IPS-18c (cell line): ENCODE measurements around the gene CYREN.
"Not testable (repeated sequence)": the region's sequence is repeated elsewhere in the genome, so short reads cannot be mapped to it uniquely, and the experiment has no call there.

Experiments used
- H3K4me3 ChIP-seq: 2 replicates; pipeline ENCODE4 v1.7.0; 2013; ENCODE audit warnings: low read depth, mild to moderate bottlenecking, low read length, moderate library complexity; ENCODE audit not compliant: insufficient read depth
- H3K9me3 ChIP-seq: one replicate; pipeline ENCODE4 v1.6.1; 2013; ENCODE audit warnings: mild to moderate bottlenecking, low read length, moderate library complexity; ENCODE audit not compliant: control insufficient read depth, insufficient read depth

The CYREN gene

DNA sequence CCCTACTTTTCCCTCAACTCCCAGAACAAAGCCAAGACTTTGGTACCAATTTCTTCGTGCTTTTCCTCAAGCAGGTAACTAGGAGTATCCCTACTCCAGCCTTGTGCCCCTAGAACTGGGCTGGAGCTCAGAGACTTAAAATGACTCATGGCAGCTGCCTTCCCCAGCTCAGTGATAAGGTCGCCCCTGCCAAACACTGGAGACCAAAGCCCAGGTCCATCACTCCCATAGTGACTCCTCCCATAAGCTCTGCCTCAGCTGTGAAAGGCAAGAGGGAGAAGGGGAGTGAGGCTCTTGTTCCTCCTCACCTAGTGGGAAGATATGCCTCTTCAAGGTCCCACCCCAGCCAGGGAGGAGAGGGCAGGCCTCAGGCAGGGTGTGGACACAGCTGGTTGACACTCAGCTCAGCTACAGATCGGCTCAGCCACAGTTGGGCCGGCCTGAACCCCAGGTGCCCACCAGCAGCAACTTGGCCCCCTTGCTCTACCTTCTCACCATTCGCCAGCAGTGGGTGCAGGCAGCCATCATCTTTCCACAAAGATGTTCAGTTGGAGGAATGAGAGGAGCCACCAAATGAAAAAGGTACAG, 13.8 kb upstream of the CYREN start:
- Histone ChIP-seq H3K4me3 (no peak overlapping the region), H3K9me3 (no peaks in the 10 kb centered on the region)

DNA sequence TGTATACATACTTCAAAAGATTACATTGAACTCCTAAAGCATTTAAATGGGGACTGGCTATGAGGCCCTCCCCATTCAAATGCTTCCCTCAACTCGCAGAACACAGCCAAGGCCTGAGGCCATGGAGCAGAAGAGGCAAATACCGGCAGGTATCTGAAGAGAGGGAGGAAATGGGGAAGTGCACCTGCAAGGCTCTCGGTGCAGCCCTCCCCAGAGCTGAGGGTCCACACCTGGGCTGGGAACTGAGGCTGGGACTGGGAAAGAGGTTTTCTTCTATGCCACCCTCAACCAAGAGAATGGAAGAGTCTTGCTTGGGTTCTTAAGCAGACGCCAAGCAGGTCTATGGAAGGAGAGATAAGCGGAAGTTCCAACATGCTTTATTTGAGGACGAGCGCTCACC, 13.0 kb upstream of the CYREN start:
- H3K4me3 ChIP-seq, result no peak overlapping the region
- peaks cover 1% of the 10 kb centered on the region for H3K9me3 ChIP-seq

DNA sequence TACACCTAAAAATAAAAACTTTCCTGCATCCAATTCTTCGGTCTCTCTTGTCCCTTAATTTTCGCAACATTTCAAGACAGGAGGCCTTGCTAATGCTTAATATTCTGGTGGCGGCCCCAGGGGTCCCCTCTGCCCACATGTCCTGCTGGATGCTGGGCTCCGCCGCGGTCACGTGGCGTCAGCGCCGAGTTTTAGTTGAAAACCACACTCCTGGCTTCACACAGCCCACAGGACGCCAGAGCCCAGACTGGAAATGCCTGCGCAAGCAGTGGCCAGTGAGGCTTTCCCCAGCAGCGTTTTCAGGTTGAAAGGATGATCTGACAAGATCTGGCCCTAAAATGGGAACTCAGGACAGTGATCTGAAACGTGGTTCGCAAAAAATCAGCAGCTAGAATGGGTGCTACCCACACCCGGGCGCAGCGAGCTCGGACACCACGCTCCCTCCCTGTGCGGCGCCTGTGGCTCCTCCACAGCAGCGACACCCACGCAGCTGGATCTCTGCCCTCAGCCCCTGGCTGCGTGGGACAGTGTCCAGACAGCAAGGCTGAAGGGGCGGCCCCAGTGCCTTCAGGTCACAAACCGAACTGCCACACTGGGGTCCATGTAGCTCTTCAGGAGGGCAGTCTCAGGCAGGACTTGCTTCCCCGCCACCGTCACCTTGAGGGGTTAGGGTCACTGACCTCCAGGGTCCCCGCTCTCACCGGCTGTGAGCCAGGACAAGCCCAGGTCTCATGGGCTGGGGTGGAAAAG, 11.6 kb upstream of the CYREN start:
- H3K9me3 ChIP-seq, result peaks cover 2% of the 10 kb centered on the region

DNA sequence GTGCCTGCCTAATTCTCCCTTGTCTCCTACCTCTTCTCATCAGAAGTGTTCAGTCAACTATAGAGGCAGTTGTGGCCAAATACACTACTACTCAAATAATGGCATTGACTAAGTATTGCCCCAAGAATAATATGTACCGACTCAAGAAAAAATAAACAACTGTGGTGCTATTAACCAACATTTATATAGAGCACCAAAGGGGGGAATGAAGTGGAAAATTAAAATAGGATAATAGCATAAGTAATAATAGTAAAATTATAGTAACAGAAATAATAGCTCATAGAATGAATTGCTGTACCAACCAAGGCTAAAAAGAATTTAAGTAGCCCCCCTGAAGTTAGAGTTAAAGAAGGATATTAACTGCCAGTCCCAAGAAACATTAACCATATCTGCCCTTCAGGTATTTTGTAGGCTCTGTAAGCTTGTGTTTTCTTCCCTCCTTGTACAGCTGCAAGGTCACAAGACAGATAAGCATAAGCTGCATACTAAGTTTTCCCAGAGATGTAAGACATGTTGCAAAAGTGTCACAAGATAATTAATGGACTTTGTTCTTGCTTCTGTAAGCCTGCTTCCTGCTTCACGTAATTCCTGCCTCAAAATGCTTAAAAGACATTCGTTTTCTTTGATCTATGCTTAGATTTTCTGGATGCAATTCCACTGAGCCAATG, 10.9 kb upstream of the CYREN start:
- Histone ChIP-seq H3K9me3 (peaks cover 2% of the 10 kb centered on the region), H3K4me3 (no peak overlapping the region)

More for the DNA sequence above, 11.6 kb upstream of the CYREN start:
- no peak overlapping the region for H3K4me3 ChIP-seq

DNA sequence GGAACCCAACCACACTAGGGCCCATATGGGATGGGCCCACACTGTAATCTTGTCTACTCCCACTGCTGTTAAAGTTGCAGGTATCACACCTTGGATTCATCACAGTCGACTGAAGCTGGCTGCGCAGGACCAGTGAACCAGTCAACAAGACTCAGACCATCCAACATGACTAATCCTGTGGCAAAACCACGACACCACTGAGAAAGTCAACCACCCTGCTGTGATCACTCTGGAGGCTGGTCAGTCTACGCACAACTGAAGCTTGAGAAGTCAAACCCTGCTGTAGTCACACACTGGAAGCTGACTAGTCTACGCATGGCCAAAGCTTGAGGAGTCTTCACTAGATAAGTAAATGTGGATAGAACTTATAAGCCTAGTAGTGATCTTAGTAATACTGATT, 9.6 kb upstream of the CYREN start:
- Histone ChIP-seq H3K4me3 (no peak overlapping the region), H3K9me3 (peaks cover 2% of the 10 kb centered on the region)

DNA sequence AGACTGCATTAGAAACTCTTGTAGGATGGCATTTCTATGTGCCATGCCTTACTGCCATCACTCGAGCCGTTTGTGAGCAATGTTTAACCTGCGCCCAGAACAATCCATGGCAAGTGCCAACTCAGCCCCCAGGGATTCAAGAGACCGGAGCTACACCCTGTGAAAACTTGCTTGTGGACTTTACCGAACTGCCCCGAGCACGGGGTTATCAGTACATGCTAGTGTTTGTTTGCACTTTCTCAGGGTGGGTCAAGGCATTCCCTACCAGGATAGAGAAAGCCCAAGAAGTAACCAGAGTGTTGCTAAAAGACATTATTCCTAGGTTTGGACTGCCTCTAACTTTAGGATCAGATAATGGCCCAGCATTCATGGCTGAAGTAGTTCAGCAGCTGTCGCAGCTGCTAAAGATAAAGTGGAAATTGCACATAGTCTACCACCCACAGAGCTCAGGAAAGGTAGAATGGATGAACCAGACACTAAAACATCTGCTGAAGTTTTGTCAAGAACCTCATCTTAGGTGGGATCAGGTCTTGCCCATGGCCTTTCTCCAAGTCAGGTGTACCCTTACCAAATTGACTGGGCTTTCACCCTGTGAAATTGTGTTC, 8.9 kb upstream of the CYREN start:
- peaks cover 2% of the 10 kb centered on the region for H3K9me3 ChIP-seq
- H3K4me3 ChIP-seq, result no peak overlapping the region

DNA sequence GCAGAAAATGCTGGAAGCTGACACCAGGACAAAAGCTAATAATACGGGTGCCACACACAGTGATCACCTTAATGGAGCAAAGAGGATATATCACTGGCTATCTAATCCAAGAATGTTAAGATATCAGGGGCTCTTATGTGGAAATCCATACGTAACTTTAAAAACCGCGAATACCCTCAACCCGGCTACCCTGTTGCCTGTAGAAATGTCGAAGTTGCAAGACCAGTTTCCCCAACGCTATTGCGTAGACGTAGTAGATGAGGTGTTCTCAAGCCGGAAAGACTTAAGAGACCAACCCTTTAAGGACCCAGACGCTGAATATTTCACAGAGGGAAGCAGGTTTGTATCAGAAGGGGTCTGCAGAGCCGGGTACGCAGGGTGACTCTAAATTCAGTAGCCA, 7.9 kb upstream of the CYREN start:
- H3K4me3 ChIP-seq, result no peak overlapping the region
- H3K9me3 ChIP-seq, result peaks cover 2% of the 10 kb centered on the region

DNA sequence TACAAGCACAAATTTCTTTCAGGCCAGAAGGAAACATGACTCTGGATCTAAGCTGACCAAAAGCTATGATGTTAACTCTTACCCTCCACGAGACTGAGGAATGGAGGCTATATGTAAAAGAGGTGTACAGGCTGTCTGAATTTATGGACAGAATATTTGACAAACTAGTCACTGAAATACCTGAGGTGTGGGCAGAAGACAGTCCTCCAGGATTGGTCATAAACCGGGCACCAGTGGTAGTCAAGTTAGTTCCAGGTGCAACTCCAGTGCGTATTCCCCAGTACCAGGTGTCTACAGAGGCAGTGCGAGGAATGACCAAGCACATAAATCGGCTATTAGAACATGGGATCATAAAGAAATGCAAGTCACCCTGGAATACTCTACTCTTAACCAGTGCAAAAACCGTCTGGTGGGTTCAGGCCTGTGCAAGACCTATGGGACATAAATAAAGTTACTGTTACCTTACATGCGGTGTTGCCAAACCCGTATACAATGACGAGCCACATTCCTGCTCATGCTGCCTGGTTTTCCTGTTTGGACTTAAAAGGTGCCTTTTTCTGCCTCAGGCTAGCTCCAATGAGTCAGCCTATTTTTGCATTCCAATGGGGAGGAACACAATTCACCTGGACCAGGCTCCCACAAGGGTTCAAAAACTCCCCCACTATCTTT, 6.7 kb upstream of the CYREN start:
- no peak overlapping the region for H3K4me3 ChIP-seq
- peaks cover 2% of the 10 kb centered on the region for H3K9me3 ChIP-seq

DNA sequence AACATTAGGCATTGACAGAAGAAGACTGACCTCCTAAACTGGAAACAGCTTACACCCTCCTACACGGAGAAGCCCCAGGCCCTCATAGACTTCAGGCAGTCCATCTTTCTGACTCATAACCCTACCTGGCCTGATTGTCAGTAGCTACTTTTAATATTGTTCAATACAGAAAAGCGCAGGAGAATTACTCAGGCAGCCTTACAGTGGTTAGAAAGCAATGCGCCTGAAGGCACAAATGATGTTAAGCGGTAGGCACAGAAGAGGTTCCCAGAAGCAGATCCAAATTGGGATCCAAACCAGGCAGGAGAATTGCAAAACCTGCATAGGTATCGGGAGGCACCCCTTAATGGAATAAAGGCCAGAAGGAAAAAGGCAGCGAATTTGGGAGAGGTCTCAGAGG, 5.4 kb upstream of the CYREN start:
- Histone ChIP-seq H3K4me3 (no peak overlapping the region), H3K9me3 (peaks cover 2% of the 10 kb centered on the region)

DNA sequence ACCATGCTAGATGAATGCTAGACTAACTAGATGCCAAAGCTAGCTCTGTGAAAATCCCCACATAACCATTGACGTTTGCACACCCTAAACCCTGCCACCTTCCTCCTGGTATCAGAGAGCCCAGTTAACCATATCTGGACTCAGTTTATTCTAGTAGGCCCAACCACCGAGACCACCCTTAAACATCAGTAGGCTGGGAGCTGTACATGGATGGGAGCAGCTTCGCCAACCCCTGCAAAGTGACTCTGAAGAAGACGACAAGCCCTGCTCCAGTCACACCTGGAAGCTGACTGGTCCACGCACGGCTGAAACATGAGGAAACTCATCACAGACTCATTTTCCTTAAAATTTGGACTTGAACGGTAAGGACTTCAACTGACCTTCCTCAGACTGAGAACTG, 4.4 kb upstream of the CYREN start:
- H3K9me3 ChIP-seq, result peaks cover 2% of the 10 kb centered on the region
- no peak overlapping the region for H3K4me3 ChIP-seq

DNA sequence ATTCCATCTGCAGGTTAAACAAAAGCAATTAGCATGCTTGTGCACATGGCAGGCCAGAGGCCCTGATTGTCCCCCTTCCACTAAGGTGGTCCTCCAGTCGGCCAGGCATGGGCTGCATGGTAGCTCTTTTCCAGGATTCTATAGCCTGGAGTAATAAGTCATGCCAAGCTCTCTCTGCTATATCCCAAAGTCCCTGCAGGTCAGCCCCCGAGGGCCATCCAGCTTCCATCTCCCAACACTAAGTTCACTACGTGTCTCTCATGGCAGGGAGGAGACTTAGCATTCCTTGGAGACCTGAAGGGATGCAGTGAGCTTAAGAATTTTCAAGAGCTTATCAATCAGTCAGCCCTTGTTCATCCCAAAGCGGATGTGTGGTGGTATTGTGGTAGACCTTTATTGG, 3.4 kb upstream of the CYREN start:
- H3K4me3 ChIP-seq, H3K9me3 ChIP-seq: not testable (repeated sequence)

DNA sequence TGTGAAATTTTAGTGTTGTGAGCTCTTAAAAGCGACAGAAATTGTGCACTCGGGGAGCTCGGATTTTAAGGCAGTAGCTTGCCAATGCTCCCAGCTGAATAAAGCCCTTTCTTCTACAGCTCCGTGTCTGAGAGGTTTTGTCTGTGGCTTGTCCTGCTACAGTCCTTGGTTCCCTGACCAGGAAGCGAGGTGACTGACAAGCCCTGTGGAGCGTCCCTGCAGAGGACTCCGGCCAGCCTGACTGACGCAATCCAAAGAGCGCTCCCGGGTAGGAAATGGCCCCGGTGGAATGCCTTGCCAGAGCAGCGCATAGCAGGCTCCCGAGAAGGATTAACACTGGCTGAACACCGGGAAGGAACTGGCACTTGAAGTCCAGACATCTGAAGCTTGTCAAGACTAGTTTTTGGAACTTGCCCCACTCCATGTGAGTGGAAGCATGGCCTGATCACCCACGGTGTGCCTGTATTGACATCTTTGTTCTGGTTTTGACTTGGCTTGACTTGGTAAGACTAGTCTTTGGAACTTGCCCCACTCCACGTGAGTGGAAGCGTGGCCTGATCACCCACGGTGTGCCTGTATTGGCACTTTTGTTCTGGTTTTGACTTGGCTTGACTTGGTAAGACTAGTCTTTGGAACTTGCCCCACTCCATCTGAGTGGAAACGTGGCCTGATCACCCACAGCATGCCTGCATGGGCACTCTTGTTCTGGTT, 1.2 kb upstream of the CYREN start:
- H3K9me3 ChIP-seq, H3K4me3 ChIP-seq: not testable (repeated sequence)

DNA sequence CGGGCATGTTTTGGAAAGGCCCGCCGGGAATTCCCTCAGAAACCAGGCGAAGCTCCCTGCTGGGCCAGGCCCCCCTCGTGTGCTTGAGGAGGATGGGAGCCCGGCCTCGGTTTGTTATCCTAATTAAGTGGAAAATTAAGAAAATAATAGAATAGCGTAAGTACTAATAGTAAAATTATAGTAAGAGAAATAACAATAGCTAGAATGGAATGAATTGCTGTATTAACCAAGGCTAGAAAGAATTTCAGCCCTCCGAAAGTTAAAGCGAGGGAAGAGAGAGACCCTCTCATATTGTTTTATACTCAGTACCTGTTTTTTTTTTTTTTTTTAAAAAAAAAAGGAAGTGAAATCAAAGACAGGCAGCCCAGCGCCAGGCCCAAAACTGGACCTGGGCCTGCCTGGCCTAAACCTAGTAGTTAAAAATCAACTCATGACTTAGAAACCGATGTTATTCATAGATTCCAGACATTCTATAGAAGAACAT, 533 bp upstream of the CYREN start:
- H3K9me3 ChIP-seq, result not testable (repeated sequence)

DNA sequence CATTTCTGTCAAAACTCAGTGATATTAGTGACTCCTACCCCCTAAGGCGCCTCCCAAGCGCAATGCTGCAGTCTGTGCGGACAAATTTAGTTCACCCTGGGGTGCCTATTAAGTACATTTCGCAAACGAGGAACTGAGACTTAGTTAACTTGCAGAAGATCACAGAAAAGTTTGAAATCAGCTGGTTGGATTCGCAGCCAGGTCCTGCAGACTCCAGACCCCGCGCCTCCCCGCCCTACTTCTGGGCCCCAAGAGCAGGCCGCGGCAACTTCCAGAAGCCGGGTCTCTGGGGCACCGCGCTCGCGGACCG, 588 bp downstream of the CYREN start:
- peaks cover 2% of the 10 kb centered on the region for H3K9me3 ChIP-seq
- H3K4me3 ChIP-seq, result peak overlapping the region; percentile 84

More for the DNA sequence above, 533 bp upstream of the CYREN start:
- peak overlapping the region; percentile 84; the same call in 1 of the 2 replicates for H3K4me3 ChIP-seq

DNA sequence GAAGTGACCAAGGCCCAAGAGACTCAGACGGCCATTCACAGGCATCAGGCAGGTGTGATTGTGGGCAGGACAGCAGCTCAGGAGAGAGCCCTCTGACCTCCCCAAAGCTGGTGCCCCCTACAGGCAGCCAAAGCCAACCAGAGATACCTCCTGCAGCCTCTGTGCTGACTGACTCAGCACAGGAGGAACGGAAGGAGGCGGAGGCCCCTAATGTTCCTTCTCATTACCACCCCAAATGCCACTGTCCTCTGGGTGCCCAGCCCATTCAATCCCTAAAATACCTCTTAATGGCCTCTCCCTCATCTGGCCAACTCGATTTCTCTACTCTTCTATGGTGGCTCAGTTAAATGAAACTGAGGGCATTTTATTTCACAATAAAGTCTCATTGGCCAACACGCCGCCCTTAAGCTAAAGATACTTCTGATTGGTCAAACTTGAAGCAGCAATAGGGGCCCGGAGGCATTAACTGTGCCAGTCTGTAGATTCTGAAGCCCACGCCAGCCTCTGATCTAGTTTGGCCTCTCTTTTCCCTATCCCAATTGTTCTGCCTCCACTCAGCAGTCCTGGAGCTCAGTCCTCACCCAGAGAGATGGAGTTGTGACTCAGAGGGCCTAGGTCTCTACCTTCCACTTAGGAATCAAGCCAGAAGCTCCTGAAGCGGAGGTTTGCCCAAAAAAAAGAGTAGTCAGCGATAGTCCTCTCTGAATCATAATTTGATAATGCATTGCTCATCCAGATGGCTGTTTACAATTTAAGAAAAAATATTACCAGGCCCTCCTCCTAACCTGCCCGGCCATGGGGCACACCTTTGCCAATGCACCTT, 1.2 kb downstream of the CYREN start:
- Histone ChIP-seq H3K4me3 (peak overlapping the region; percentile 84), H3K9me3 (peaks cover 2% of the 10 kb centered on the region)

DNA sequence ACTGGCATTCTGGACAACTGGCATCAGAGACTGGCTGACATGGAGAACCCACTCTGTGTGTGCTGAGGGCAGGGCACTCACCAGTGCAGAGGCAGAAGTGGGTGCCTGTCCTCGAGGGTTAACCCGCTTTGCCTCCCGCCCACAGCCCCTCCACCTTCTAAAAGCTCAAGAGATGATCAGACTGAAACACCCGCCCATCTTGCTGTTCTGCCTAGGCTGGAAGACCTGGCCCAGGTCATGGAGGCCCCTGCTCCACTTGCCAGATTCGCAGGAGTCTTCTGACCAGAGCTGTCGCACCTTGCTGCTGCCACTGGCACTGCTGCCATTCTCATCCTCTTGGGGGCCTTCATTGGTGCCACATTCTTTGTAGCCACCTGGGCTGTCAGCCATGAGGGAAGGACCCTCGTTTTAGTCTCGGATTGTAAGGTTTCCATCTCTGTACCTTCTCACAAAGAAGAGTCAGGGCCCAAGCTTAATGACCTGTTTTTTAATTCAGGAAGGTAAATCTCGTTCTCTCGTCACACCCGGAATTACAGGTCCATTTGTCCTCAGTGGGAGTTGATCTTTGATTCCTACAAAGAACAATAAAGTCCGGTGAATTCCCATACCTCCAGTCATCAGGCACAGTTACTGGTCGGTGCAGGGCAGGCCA, 1.9 kb downstream of the CYREN start:
- no peak overlapping the region for H3K4me3 ChIP-seq
- H3K9me3 ChIP-seq, result peaks cover 2% of the 10 kb centered on the region
